Panc1 (cell line): Measurements from ENCODE around the gene AMBP. TPM values are rescaled to one million over a fixed set of nuclear protein-coding genes. Genes with fewer than 3 reads are reported as not detected.

Experiments
- ATAC-seq: fragments of 200-7000 bp; cut with Tn5 transposase; 2 replicates; pipeline ENCODE4 v1.9.1; 2020; ENCODE audit warnings: mild to moderate bottlenecking, moderate library complexity
- BruUV-seq: library from RNA; stranded (reverse); fragments of 400-500 nt; replicated peaks from 2 replicates; lab custom pipeline; 2021; lab: Mats Ljungman, UMichigan
- CTCF ChIA-PET: fragments of 300-600 bp; sonication (Branson Sonifier 250); formaldehyde crosslinking; loops from one replicate; lab custom pipeline; 2022; ENCODE audit warnings: antibody characterized with exemption; lab: Charles Lee
- POLR2A ChIA-PET: fragments of 300-600 bp; sonication (Branson Sonifier 250); formaldehyde crosslinking; loops from one replicate; lab custom pipeline; 2022; ENCODE audit warnings: antibody characterized with exemption; lab: Charles Lee
- DNase-seq: peaks from one replicate; pipeline ENCODE4 v3.0.0-alpha.2; 2010; ENCODE audit warnings: low read depth, low spot score
- H3K27ac ChIP-seq: 2 replicates; pipeline ENCODE4 v1.5.1; 2011; ENCODE audit warnings: mild to moderate bottlenecking, low read length, inconsistent platforms
- H3K27me3 ChIP-seq: fragments of 200-500 bp; sonication (Bioruptor generic); 2 replicates; pipeline ENCODE4 v1.6.0; 2014; ENCODE audit warnings: low read length, inconsistent platforms; ENCODE audit not compliant: control insufficient read depth, insufficient read depth
- H3K36me3 ChIP-seq: fragments of 200-500 bp; sonication (Bioruptor generic); 2 replicates; pipeline ENCODE4 v1.5.1; 2014; ENCODE audit warnings: inconsistent platforms, mild to moderate bottlenecking, low read length, moderate library complexity; ENCODE audit not compliant: control insufficient read depth, insufficient read depth
- H3K4me1 ChIP-seq: 2 replicates; pipeline ENCODE4 v1.5.1; 2011; ENCODE audit warnings: inconsistent platforms, mild to moderate bottlenecking, low read length, moderate library complexity; ENCODE audit not compliant: control insufficient read depth, insufficient read depth
- H3K4me3 ChIP-seq, 2 experiments: 2 replicates each; pipeline ENCODE4 v1.5.1; 2011 to 2012; ENCODE audit warnings: low read depth in 2 of 2, low read length in 2 of 2, mild to moderate bottlenecking in 2 of 2, inconsistent platforms in 1 of 2, moderate library complexity in 1 of 2
- H3K9me3 ChIP-seq: fragments of 200-500 bp; sonication (Bioruptor generic); 2 replicates; pipeline ENCODE4 v1.5.1; 2014; ENCODE audit warnings: low read depth, mild to moderate bottlenecking, inconsistent platforms, low read length, moderate library complexity; ENCODE audit not compliant: control insufficient read depth, insufficient read depth
- CTCF ChIP-seq: fragments of 450-650 bp; IDR thresholded peaks from 2 replicates; pipeline ENCODE4 v1.5.1; 2017; ENCODE audit warnings: mild to moderate bottlenecking
- POLR2AphosphoS5 ChIP-seq: IDR thresholded peaks from 2 replicates; pipeline ENCODE4 v1.6.1; 2012; ENCODE audit warnings: mild to moderate bottlenecking, low read depth, low read length, moderate library complexity
- REST ChIP-seq, 2 experiments: IDR thresholded peaks; 2 replicates each; pipeline ENCODE4 v1.6.1; 2011 to 2012; ENCODE audit warnings: low read depth in 2 of 2, control low read depth in 1 of 2, low read length in 1 of 2, mild to moderate bottlenecking in 1 of 2, moderate library complexity in 1 of 2; ENCODE audit not compliant: insufficient read depth in 1 of 2
- SIN3A ChIP-seq: IDR thresholded peaks from 2 replicates; pipeline ENCODE4 v1.6.1; 2012; ENCODE audit warnings: low read depth, mild to moderate bottlenecking, low read length, moderate library complexity, borderline replicate concordance; ENCODE audit not compliant: insufficient read depth
- TCF7L2 ChIP-seq: IDR thresholded peaks from 2 replicates; pipeline ENCODE4 v1.6.1; 2011; ENCODE audit warnings: mild to moderate bottlenecking, low read depth, low read length, inconsistent platforms
- in situ Hi-C: cut with HindIII; loops from 2 replicates; pipeline ENCODE4 v1.10.0; 2016; ENCODE audit warnings: low sequenced_read_pairs, low pct_unique_long_range_greater_than_20kb
- intact Hi-C: fragments of 100-400 bp; cut with micrococcal nuclease; formaldehyde crosslinking; loops from one replicate; pipeline ENCODE4 v1.10.0; 2022; ENCODE audit not compliant: unreplicated experiment
- total RNA-seq: library from RNA; stranded (reverse); gene quantifications from one replicate; pipeline ENCODE4 v1.2.1, GENCODE V29; 2021; ENCODE audit not compliant: unreplicated experiment

Gene AMBP
- total RNA-seq, 1 experiment from 2014 or later = 1.7 TPM

- no peaks in the 10 kb centered on the region for H3K36me3 ChIP-seq
- 0 out of 2 replicates have a peak, but pooled peaks cover 2% of the 10 kb centered on the region for H3K27me3 ChIP-seq
- ChIA-PET POLR2A (no interaction called here), CTCF (no interaction called here)
- no peak overlapping the region for H3K27ac ChIP-seq
- no peak overlapping the region for H3K4me3 ChIP-seq
- no peak for DNase-seq
- intact Hi-C loops (no loop called here), in situ Hi-C loops (no loop called here)
- TF ChIP-seq POLR2AphosphoS5 = no peak
- no peak for TF ChIP-seq CTCF
- no peak for TF ChIP-seq SIN3A
- no peak for TF ChIP-seq TCF7L2
- no peak for TF ChIP-seq REST (IDR thresholded peaks at IDR 0.05; ENCODE audit: insufficient read depth in 1 of 2, low read depth in 2 of 2, low read length in 1 of 2)
- no TSS peak for BruUV-seq
- ATAC-seq = no peak
- H3K4me1 ChIP-seq = no peaks in the 10 kb centered on the region
- no peaks in the 10 kb centered on the region for H3K9me3 ChIP-seq
These were observed 18.9 kb downstream of the AMBP start for GRCh38 chr9:114059047-114059803.

- ATAC-seq = no peak
- no peaks in the 10 kb centered on the region for H3K27me3 ChIP-seq
- H3K4me1 ChIP-seq = no peaks in the 10 kb centered on the region
- no peak overlapping the region for H3K27ac ChIP-seq
- ChIA-PET POLR2A (no interaction called here), CTCF (no interaction called here)
- in situ Hi-C loops = no loop called here
- TF ChIP-seq TCF7L2 (no peak), REST (IDR thresholded peaks at IDR 0.05; ENCODE audit: insufficient read depth in 1 of 2, low read depth in 2 of 2, low read length in 1 of 2) (no peak), POLR2AphosphoS5 (no peak), CTCF (no peak)
- no peak overlapping the region for H3K4me3 ChIP-seq
- intact Hi-C loops = no loop called here
- no TSS peak for BruUV-seq
- no peak for DNase-seq
- no peaks in the 10 kb centered on the region for H3K36me3 ChIP-seq
- H3K9me3 ChIP-seq = no peaks in the 10 kb centered on the region
These were observed 19.4 kb downstream of the AMBP start for GRCh38 chr9:114058688-114059046.
